NT2/D1 (cell line): ENCODE data around the gene LRRK1.

Experiments used
- DNase-seq: peaks from one replicate; pipeline ENCODE4 v3.0.0-alpha.2; 2011; ENCODE audit warnings: low read depth, low spot score
- H3K27me3 ChIP-seq: 2 replicates; pipeline ENCODE4 v1.6.0; 2011; ENCODE audit warnings: mild to moderate bottlenecking; ENCODE audit not compliant: insufficient read length, insufficient read depth
- H3K36me3 ChIP-seq: 2 replicates; pipeline ENCODE4 v1.6.1; 2011; ENCODE audit warnings: mild to moderate bottlenecking, low read length, mixed read lengths; ENCODE audit not compliant: insufficient read depth, insufficient read length
- H3K4me1 ChIP-seq: 2 replicates; pipeline ENCODE4 v1.5.1; 2011; ENCODE audit not compliant: insufficient read depth, insufficient read length
- H3K4me3 ChIP-seq: 2 replicates; pipeline ENCODE4 v1.5.1; 2011; ENCODE audit warnings: low read depth; ENCODE audit not compliant: insufficient read length
- H3K9ac ChIP-seq: 2 replicates; pipeline ENCODE4 v1.6.0; 2011; ENCODE audit warnings: low read depth; ENCODE audit not compliant: insufficient read length
- H3K9me3 ChIP-seq: 2 replicates; pipeline ENCODE4 v1.5.1; 2011; ENCODE audit warnings: mild to moderate bottlenecking, low read length; ENCODE audit not compliant: insufficient read depth
- SUZ12 ChIP-seq: IDR thresholded peaks from 2 replicates; pipeline ENCODE4 v1.6.1; 2011; ENCODE audit not compliant: insufficient read length, insufficient read depth; ENCODE audit errors: extremely low read depth
- YY1 ChIP-seq: IDR thresholded peaks from 2 replicates; pipeline ENCODE4 v1.6.1; 2011; ENCODE audit not compliant: insufficient read length, insufficient read depth
- ZNF274 ChIP-seq: IDR thresholded peaks from 2 replicates; pipeline ENCODE4 v1.6.1; 2011; ENCODE audit warnings: mild to moderate bottlenecking, low read depth, low read length

Gene LRRK1

GRCh38 chr15:101003081-101003480, 83.9 kb downstream of the LRRK1 start:
- DNase-seq = no peak
- Histone ChIP-seq H3K4me1 (peaks cover 6% of the 10 kb centered on the region), H3K27me3 (peaks cover 14% of the 10 kb centered on the region), H3K9ac (no peak overlapping the region), H3K9me3 (peaks cover 19% of the 10 kb centered on the region; the same call in 1 of the 2 replicates), H3K4me3 (no peak overlapping the region), H3K36me3 (no peaks in the 10 kb centered on the region)
- no peak for TF ChIP-seq ZNF274
- no peak for TF ChIP-seq SUZ12
- TF ChIP-seq YY1 = no peak

DNA sequence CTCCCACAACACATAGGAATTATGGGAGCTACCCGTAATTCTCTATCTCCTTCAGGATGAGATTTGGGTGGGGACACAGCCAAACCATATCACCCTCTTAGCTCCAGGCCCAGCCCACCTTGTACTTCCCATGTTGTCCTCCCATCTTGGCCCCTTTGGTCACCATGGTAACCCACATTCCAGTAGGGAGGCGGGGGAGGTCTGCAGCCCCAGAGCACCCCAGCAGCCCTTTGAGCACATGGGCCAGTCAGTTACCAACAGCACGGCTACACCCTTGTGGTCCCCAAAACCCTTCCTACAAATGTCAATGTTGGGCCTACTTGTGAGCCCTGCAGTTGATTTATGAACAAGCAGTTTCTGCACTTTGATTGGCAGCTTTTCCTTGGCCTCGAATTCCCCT, 84.5 kb downstream of the LRRK1 start:
- Histone ChIP-seq H3K9me3 (peaks cover 19% of the 10 kb centered on the region; the same call in 1 of the 2 replicates), H3K4me1 (peaks cover 6% of the 10 kb centered on the region), H3K36me3 (no peaks in the 10 kb centered on the region), H3K4me3 (no peak overlapping the region), H3K9ac (no peak overlapping the region), H3K27me3 (peaks cover 14% of the 10 kb centered on the region)
- TF ChIP-seq ZNF274 (no peak), YY1 (no peak), SUZ12 (no peak)
- no peak for DNase-seq

DNA sequence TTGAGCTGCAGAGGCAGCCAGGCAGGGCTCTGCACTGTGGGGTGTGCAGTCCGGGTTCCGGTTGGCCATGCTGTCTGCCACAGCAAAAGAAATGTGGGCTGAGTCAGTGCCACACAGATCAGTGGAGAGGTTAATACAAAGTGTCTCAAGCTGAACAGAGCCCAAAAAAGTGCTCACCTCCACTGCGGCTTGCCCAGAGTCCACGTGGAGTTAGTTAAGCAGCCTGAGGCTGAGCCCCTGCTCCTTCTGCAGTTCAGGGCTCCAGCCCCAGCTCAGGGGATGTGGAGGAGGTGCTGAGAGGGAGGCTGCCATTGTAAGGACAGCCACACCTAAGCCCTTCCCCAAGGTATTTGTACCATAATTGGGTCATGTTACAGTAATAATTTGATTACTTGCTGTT, 85.3 kb downstream of the LRRK1 start:
- H3K27me3 ChIP-seq = peaks cover 14% of the 10 kb centered on the region
- H3K4me1 ChIP-seq = peaks cover 6% of the 10 kb centered on the region
- no peak for DNase-seq
- no peaks in the 10 kb centered on the region for H3K36me3 ChIP-seq
- no peak overlapping the region for H3K4me3 ChIP-seq
- TF ChIP-seq YY1 = no peak
- TF ChIP-seq ZNF274 = no peak
- TF ChIP-seq SUZ12 = no peak
- H3K9ac ChIP-seq = no peak overlapping the region
- H3K9me3 ChIP-seq = peaks cover 19% of the 10 kb centered on the region; the same call in 1 of the 2 replicates

- peaks cover 6% of the 10 kb centered on the region for H3K4me1 ChIP-seq
- H3K9me3 ChIP-seq = peaks cover 19% of the 10 kb centered on the region; the same call in 1 of the 2 replicates
- H3K9ac ChIP-seq = no peak overlapping the region
- no peaks in the 10 kb centered on the region for H3K36me3 ChIP-seq
- peaks cover 14% of the 10 kb centered on the region for H3K27me3 ChIP-seq
- no peak for TF ChIP-seq ZNF274
- H3K4me3 ChIP-seq = no peak overlapping the region
- DNase-seq = no peak
Measured at GRCh38 chr15:101004986-101005747, 86.0 kb downstream of the LRRK1 start.

DNA sequence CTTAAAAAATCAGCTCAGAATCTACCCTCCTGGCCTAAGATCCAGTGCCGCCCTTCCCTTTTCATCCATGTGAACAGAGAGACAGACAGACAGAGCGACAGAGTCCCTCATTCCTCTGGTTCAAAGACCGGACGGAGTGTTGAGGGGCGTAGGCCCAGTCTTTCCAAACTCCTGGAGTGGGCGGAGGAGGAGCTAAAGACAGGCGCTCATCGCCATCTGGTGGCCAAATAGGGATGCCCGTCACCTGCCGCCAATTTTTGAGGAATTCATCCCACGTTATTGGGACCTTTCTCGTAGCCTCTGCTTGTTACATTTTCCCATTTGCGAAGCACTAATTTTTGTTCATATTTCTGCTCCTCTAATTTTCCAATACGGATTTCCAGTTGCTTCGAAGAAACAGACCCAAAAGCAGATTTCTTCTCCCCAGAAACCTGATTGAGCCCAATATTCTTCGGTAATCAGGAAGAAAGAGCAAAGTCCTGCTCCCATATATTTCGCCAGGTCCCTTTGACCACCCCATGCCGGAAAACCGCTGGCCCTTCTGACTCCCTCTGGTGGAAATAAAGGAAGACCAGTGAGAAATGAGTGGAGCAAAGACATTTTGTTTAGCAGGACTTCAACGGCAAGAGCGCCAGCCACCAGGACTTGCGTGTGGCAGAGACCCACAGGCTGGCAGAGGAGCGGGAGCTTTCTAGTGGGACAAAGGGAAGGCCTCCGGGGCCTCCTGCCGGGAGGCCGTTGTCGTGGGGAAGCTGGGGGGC, 88.0 kb downstream of the LRRK1 start:
- peaks cover 9% of the 10 kb centered on the region for H3K27me3 ChIP-seq
- peak overlapping the region; percentile 2 for H3K9ac ChIP-seq
- DNase-seq = peak; percentile 73
- H3K9me3 ChIP-seq = peaks cover 19% of the 10 kb centered on the region; the same call in 1 of the 2 replicates
- peaks cover 6% of the 10 kb centered on the region for H3K4me1 ChIP-seq
- H3K4me3 ChIP-seq = no peak overlapping the region
- no peaks in the 10 kb centered on the region for H3K36me3 ChIP-seq
- TF ChIP-seq SUZ12 = no peak
- TF ChIP-seq YY1 = no peak
- no peak for TF ChIP-seq ZNF274

- DNase-seq = peak; percentile 69
- H3K36me3 ChIP-seq = no peaks in the 10 kb centered on the region
- H3K4me3 ChIP-seq = peak overlapping the region; percentile 45
- TF ChIP-seq ZNF274 (no peak), SUZ12 (no peak), YY1 (no peak)
- peak overlapping the region; percentile 84 for H3K9ac ChIP-seq
- H3K27me3 ChIP-seq = peaks cover 9% of the 10 kb centered on the region
- peaks cover 19% of the 10 kb centered on the region; the same call in 1 of the 2 replicates for H3K9me3 ChIP-seq
- peaks cover 12% of the 10 kb centered on the region for H3K4me1 ChIP-seq
Measured at GRCh38 chr15:101008158-101009139, 89.3 kb downstream of the LRRK1 start.
